Measurements from ENCODE around the gene RPS6KA2.
A peak's percentile ranks its signal among the peaks of the same experiment; 100 is the strongest.

The RPS6KA2 gene

DNA sequence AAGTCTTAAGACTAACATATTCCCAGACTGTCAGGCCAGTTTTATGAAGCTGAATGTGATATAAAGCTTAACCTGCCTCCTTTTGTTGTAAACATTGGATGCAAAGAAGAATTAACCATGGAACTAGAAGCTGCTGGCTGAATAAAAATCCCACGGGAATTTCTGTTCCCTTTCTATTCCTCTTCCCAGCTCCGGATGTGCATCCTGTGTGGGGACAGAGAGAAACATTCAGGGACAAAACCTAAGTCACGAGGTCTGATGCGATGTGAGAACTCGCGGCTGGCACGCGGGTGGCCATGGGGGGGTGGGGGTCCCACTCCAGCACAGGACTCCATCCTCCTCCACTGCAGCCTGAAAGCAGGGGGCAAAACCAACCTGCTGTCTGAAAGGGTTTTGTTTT is 72.7 kb downstream of the RPS6KA2 start:
- H3K4me3 ChIP-seq (ENCODE audit: control insufficient read depth, low read depth, low read length): peak overlapping the region; percentile 6
- TF ChIP-seq, protein P1, sequence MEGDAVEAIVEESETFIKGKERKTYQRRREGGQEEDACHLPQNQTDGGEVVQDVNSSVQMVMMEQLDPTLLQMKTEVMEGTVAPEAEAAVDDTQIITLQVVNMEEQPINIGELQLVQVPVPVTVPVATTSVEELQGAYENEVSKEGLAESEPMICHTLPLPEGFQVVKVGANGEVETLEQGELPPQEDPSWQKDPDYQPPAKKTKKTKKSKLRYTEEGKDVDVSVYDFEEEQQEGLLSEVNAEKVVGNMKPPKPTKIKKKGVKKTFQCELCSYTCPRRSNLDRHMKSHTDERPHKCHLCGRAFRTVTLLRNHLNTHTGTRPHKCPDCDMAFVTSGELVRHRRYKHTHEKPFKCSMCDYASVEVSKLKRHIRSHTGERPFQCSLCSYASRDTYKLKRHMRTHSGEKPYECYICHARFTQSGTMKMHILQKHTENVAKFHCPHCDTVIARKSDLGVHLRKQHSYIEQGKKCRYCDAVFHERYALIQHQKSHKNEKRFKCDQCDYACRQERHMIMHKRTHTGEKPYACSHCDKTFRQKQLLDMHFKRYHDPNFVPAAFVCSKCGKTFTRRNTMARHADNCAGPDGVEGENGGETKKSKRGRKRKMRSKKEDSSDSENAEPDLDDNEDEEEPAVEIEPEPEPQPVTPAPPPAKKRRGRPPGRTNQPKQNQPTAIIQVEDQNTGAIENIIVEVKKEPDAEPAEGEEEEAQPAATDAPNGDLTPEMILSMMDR (conservative IDR thresholded peaks at IDR 0.05; ENCODE audit: control insufficient read depth, insufficient read depth, low read depth, low read length): no peak
- DNase-seq (ENCODE audit: low read depth): peak; percentile 70

DNA sequence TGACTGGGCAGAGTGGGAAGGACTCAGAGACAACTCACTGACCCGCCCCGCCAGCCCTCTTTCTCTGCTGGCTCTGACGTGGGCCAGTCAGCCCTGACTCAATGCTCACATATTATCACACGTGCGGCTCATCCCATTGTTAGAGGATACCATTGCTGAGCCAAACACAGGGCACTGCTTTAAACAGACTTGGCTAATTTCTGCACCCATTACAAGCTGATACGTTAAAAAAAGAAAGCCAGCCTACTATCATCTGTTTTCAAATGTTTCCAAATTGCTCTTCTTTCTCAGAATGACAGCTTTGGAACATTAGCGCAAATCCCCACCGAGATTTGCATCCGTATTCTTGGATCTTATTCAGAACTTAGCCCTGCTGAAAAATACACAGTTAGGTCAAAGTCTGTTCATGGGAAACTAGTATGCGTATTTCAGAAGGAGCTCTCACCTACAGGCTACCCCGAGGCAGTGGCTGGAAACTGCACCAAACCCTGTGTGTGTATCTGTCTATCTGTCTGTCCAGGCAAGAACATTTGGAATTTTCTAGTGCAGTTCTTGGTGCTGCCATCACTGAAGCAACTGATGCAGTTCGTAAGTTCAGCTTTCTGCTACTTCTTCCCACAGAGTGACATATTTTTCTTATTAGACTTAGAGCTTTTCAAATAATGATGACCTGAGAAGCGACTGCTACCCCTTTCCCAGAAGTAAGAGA is 73.3 kb downstream of the RPS6KA2 start:
- TF ChIP-seq, protein P1 (conservative IDR thresholded peaks at IDR 0.05; ENCODE audit: control insufficient read depth, insufficient read depth, low read depth, low read length): no peak
- DNase-seq (ENCODE audit: low read depth): peak; percentile 98
- H3K4me3 ChIP-seq (ENCODE audit: control insufficient read depth, low read depth, low read length): peak overlapping the region; percentile 24

DNA sequence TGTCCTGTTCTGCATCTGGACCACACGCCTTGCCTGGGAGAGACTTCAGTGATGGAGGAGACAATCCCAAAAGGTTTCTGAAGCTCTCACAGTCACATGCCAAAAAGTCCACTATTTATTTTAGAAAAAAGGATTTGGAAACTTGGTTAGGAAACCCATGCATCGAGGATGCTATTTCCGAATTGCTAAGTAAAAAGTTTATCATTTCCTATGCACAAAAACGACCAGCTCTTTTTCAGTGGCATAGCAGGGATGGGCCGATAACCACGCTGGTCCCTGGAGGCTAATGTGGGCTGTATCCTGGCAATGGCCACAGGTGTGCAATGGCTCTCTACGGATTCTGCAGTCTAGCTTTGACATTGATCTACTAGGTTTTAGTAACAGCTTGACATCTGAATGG is 74.5 kb downstream of the RPS6KA2 start:
- no peak for DNase-seq (ENCODE audit: low read depth)
- H3K4me3 ChIP-seq (ENCODE audit: control insufficient read depth, low read depth, low read length): no peak overlapping the region
- TF ChIP-seq, protein P1 (conservative IDR thresholded peaks at IDR 0.05; ENCODE audit: control insufficient read depth, insufficient read depth, low read depth, low read length): no peak

DNA sequence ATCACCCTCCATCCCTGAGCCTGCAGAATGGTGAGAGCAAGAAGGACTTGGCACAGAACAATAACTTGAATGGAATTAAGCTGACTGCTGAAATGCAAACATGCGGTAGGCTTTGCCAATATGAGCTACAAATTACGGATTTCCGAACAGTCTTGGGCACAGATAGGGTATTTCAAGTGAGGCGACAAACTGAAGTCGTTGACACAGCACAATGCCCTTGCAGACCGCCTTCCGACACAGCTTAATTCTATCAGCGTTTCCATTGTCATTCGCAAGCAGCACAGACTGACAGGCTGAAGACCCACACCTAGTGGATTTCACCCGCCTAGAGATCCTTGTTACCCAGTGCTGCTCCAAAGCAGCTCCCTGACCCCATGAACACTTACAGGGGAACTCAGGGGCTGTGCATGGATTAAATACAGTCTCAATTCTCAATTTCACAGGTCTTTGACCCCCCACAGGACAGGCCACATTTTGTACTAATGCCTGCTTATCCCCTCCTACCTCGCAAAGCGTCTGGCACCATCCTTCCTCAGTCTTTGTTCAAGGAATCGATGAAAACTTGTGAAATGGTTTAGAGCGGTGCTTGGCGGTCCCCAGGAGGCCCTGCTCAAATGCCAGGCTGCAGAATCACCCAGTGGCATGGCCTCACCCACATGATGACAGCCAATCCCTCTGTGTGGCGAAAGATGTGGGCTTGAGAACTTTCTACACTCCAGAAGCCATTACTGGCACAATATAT is 75.1 kb downstream of the RPS6KA2 start:
- no peak for DNase-seq (ENCODE audit: low read depth)
- H3K4me3 ChIP-seq (ENCODE audit: control insufficient read depth, low read depth, low read length): no peak overlapping the region
- TF ChIP-seq, protein P1 (conservative IDR thresholded peaks at IDR 0.05; ENCODE audit: control insufficient read depth, insufficient read depth, low read depth, low read length): no peak

DNA sequence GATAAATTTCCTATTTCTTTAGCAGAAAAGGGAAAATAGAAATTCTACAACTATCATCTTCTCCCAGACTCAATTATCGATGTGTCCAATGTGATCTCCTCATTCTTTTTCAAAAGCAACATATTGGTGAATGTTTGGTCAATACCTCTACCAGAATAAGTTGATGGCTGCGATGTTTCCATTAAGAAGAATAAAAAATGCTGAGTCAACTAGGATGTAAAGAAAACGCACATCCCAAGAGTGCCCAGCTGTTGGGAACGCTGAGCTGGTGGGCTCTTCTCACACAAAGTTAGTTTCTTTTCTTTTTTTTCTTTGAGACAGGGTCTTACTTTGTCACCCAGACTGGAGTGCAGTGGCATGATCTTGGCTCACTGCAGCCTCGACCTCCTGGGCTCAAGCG is 80.4 kb downstream of the RPS6KA2 start:
- DNase-seq (ENCODE audit: low read depth): no peak
- TF ChIP-seq, protein P1 (conservative IDR thresholded peaks at IDR 0.05; ENCODE audit: control insufficient read depth, insufficient read depth, low read depth, low read length): no peak
- H3K4me3 ChIP-seq (ENCODE audit: control insufficient read depth, low read depth, low read length): no peak overlapping the region

DNA sequence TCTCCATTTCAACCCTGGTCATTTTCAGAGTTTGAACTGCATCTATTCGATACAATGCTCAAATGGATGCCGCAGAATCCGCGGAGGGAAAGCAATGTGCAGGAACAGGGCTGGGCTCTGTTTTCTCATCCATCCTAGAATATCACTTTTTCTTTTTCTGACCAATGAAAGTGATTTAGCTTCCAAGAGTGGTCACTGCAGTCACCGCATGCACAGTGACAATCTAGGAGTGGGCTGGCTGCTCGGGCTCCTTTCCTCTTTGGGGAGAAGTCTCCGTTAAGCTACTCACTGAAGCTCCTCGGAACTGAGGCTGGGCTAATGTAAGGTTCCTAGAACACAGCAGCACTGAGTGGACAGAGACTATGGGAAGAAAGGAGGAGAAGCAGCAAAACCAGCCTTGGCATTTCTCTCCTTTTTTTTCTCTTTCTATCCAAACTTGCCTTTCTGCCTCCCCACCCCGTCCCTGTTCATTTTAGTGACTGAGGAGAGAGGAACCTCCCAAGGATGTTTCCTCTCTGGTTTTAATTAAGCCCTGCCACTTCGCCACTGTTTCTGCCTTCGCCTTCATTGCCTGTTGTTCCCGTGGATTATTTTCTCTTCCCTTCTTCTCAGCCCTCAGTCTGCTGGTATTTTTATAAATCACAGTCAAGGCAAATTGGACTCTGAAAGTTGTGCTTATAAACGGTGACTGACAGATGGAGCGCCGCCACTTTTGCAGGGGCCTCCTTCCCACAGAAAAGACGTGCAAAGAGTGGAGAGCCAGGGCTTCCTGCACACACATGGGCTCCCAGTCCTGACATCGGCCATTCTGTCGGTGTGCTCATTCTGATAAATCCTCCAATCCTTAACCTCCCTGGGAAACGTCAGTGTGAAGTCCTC is 81.7 kb downstream of the RPS6KA2 start:
- H3K4me3 ChIP-seq (ENCODE audit: control insufficient read depth, low read depth, low read length): no peak overlapping the region
- TF ChIP-seq, protein P1 (conservative IDR thresholded peaks at IDR 0.05; ENCODE audit: control insufficient read depth, insufficient read depth, low read depth, low read length): no peak
- no peak for DNase-seq (ENCODE audit: low read depth)

Measured in fibroblast of mammary gland (primary cell).